HG03432 (cell line): ENCODE measurements around the gene RGS2.

ENCODE experiments used
- ATAC-seq: cut with Tn5 transposase; IDR thresholded peaks from one replicate; pipeline ENCODE4 v1.9.1; 2021; ENCODE audit warnings: mild to moderate bottlenecking, moderate library complexity; ENCODE audit not compliant: unreplicated experiment

The RGS2 gene

GRCh38 chr1:192826791-192827546 is 18.1 kb downstream of the RGS2 start:
- peak; percentile 86 for ATAC-seq

GRCh38 chr1:192830595-192831246 is 21.9 kb downstream of the RGS2 start:
- ATAC-seq: no peak

GRCh38 chr1:192831706-192832355 is 23.0 kb downstream of the RGS2 start:
- ATAC-seq: no peak

- no peak for ATAC-seq
Measured at GRCh38 chr1:192832492-192832891, 23.7 kb downstream of the RGS2 start.

- ATAC-seq: no peak
Measured at GRCh38 chr1:192835116-192835515, 26.3 kb downstream of the RGS2 start.

GRCh38 chr1:192839162-192840066 is 30.6 kb downstream of the RGS2 start:
- no peak for ATAC-seq

GRCh38 chr1:192844360-192844759 is 35.5 kb downstream of the RGS2 start:
- ATAC-seq: no peak

- no peak for ATAC-seq
Measured at GRCh38 chr1:192846950-192847349, 38.1 kb downstream of the RGS2 start.

GRCh38 chr1:192849011-192849410 is 40.2 kb downstream of the RGS2 start:
- no peak for ATAC-seq

GRCh38 chr1:192849442-192849841 is 40.6 kb downstream of the RGS2 start:
- no peak for ATAC-seq

- ATAC-seq: no peak
Measured at GRCh38 chr1:192852001-192852947, 43.4 kb downstream of the RGS2 start.

GRCh38 chr1:192858456-192858855 is 49.6 kb downstream of the RGS2 start:
- no peak for ATAC-seq

- no peak for ATAC-seq
Measured at GRCh38 chr1:192859808-192860207, 51.0 kb downstream of the RGS2 start.

- peak; percentile 65 for ATAC-seq
Measured at GRCh38 chr1:192860478-192861185, 51.8 kb downstream of the RGS2 start.

GRCh38 chr1:192861860-192862259 is 53.0 kb downstream of the RGS2 start:
- ATAC-seq: no peak
